Adrenal gland (tissue), 5 donors: ENCODE data around the gene SULT2B1.

ENCODE experiments used
- POLR2A ChIP-seq, 2 donors: fragments of 450-650 bp; IDR thresholded peaks; one replicate each; pipeline ENCODE4 v1.6.1; 2017; ENCODE audit warnings: antibody characterized with exemption in 2 of 2, mild to moderate bottlenecking in 2 of 2, moderate library complexity in 1 of 2
- TF ChIP-seq, protein P1 (sequence below), 6 experiments: fragments of 450-650 bp in 4 of 6; fragments of 200-600 bp in 2 of 6; sonication (generic) in 1 of 6; IDR thresholded peaks; 1 replicate in 5 of 6; 2 replicates in 1 of 6; pipeline versions ENCODE4 v1.5.1 to v1.8.0; 2016 to 2021; ENCODE audit warnings: antibody characterized with exemption in 6 of 6, mild to moderate bottlenecking in 2 of 6, moderate library complexity in 1 of 6
- donor health status: DM: no; HTN: no; CAD: no.

DNA sequence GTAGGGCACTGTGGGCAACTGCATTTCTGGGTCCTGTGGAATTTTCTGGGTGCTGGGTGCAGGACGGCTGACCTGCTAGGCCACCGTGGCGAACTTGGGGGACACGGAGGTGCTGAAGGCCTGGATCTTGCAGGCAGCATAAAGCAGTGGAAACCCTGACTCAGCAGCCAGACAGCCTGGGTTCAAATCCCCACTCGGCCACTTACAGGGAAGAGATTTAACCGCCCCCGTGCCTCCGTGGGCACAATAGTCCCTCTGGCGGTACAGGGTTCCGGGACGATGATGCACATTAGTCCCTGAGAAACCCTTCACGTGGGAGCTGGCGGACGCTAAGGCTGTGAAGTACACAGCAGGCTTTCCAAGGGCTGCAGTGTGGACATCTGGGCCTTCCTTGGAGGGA, 59.9 kb downstream of the SULT2B1 start:
- TF ChIP-seq, protein P1, sequence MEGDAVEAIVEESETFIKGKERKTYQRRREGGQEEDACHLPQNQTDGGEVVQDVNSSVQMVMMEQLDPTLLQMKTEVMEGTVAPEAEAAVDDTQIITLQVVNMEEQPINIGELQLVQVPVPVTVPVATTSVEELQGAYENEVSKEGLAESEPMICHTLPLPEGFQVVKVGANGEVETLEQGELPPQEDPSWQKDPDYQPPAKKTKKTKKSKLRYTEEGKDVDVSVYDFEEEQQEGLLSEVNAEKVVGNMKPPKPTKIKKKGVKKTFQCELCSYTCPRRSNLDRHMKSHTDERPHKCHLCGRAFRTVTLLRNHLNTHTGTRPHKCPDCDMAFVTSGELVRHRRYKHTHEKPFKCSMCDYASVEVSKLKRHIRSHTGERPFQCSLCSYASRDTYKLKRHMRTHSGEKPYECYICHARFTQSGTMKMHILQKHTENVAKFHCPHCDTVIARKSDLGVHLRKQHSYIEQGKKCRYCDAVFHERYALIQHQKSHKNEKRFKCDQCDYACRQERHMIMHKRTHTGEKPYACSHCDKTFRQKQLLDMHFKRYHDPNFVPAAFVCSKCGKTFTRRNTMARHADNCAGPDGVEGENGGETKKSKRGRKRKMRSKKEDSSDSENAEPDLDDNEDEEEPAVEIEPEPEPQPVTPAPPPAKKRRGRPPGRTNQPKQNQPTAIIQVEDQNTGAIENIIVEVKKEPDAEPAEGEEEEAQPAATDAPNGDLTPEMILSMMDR (IDR thresholded peaks at IDR 0.05): no peak
- no peak for TF ChIP-seq POLR2A (IDR thresholded peaks at IDR 0.05)
